HG02678 (cell line): ENCODE measurements around the gene PUM2.
"Not testable (repeated sequence)": the region's sequence is repeated elsewhere in the genome, so short reads cannot be mapped to it uniquely, and the experiment has no call there.

ENCODE experiments used
- ATAC-seq: cut with Tn5 transposase; IDR thresholded peaks from one replicate; pipeline ENCODE4 v1.9.1; 2021; ENCODE audit warnings: mild to moderate bottlenecking, moderate library complexity; ENCODE audit not compliant: unreplicated experiment

PUM2 gene

DNA sequence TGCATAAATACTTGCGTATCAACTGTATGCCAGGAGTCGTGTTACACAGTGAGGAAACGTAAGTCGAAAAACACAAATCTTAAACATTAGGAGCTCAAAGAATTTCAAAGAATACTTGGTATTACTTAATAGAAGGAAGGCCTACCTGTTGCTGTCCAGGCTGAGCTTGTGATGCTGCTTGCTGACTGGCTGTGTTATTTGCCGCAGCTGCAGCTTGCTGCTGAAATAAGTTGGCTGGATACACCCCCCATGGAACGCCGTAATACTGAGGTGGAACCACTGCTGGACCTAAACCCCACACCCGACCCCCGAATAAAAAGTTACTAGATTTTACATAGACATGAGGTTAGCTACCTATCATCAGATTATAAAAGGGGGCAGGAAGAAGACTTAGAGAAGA lies 56.4 kb downstream of the PUM2 start:
- no peak for ATAC-seq

- no peak for ATAC-seq
Measured at GRCh38 chr2:20292984-20293383, 57.7 kb downstream of the PUM2 start.

- no peak for ATAC-seq
Measured at GRCh38 chr2:20291846-20292408, 58.7 kb downstream of the PUM2 start.

DNA sequence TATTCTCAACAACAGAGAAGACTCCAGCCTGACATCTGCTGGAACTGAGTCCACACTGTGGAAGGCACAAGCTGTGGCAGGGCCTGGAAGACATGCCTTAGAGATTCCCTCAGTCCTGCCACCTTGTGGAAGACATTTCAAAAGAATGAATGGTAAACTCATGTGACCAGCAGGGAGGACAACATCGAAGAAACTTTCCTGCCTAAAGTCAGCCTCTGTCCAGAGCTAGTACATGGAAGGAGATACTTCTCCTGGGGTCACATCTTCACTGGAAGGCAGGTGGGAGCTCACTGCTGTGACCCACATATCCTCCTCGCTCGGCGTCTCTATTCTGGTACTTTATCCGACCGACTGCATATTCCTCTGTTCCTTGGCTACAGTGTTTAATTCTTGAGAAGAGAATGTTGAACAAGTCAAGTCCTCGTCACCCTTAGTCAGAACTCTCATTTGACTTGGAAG lies 59.5 kb downstream of the PUM2 start:
- ATAC-seq: peak; percentile 61

DNA sequence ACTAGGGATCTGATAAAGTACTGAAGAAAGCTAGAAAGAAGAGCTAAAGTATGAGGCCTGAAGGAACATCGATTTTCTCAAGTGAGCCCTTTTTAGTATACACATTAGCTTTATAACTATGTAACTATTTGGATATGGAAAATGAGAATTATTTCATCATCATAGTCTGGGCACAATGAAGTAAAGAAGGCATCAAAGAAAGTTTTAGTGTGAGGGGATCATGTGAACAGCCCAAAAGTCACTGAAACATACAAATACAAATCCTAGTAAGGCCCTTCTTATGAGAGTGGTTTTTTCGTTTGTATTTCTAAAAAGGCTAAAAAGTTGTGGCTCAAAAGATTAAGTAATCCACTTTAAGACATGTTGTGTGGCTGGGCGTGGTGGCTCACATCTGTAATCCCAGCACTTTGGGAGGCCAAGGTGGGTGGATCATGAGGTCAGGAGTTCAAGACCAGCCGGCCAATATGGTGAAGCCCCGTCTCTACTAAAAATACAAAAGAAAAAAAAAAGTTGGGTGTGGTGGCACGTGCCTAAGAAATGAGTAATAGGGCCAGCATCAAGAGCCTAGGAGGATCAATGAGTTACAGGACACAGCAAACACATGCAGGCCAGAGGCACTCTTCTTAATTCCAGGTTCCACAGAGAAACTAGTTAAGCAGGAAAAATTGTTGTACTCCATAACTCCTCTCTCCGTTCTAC lies 61.9 kb downstream of the PUM2 start:
- ATAC-seq: no peak

GRCh38 chr2:20282916-20283592 lies 67.6 kb downstream of the PUM2 start:
- no peak for ATAC-seq

DNA sequence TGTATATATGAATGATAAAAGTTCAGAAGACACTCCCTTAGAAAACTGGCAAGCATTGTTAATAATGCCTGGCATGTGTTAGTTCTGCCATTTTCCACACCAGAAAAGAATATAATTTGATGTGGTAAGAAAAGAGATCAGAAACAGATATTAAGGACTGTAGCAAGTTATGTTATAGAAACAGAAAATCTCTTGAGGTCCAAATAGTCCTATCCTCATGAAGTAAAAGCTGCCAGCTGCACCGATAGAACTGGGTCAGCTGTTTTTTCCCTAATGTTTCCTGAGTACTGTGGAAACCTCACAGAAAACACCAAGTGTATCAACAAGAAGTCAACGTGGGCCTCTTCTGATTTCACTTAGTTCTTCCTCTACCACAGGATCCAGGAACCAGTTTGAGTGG lies 68.8 kb downstream of the PUM2 start:
- ATAC-seq: no peak

- ATAC-seq: no peak
Measured at GRCh38 chr2:20273042-20273441, 77.6 kb downstream of the PUM2 start.

DNA sequence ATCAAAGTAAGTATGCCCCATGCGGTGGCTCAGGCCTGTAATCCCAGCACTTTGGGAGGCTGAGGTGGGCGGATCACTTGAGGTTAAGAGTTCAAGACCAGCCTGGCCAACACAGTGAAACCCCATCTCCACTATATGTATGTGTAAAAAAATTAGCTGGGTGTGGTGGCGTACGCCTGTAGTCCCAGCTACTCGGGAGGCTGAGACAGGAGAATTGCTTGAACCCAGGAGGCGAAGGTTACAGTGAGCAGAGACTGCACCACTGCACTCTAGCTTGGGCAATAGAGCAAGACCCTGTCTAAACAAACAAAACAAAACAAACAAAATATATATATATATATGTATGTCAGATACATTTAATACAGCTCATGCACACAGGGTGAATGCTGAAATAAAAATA lies 82.3 kb downstream of the PUM2 start:
- ATAC-seq: not testable (repeated sequence)

GRCh38 chr2:20267529-20267928 lies 83.1 kb downstream of the PUM2 start:
- no peak for ATAC-seq

DNA sequence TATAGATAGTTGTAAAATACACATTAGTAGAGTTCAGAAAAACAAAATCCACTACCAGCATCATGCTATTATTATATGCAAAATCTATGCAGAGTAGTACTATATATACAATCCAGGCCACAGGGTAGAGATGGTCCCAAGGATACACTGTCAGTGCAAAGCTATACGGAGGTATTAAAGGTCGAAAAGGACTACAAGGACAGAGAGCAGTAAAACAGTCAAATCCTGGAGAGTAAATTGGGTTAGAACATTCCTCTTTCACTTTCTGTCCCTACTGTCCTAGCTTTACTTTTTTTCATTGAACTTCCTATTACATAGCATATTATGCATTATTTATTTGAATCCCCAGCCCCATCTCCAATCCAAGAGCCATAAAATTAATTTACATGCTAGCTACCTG lies 86.0 kb downstream of the PUM2 start:
- ATAC-seq: no peak

- no peak for ATAC-seq
Measured at GRCh38 chr2:20257411-20257810, 93.2 kb downstream of the PUM2 start.

DNA sequence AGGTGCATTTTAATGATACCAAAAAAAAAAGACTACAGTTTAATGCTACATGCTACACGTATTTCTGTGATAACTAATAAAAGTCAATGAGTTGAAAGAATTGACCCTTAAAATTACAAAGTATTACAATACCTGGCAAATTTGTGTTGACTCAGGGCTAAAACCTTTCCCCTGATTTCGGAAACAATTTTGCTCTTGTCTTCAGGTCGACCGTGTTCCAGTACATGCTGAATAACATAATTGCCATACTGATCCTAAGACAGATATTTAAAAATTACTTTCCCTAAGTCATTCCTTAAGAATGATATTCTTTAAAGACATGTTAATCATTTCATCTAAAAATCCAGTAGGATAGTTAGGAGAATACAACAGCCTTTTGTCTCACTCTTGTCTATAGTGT lies 95.9 kb downstream of the PUM2 start:
- no peak for ATAC-seq

DNA sequence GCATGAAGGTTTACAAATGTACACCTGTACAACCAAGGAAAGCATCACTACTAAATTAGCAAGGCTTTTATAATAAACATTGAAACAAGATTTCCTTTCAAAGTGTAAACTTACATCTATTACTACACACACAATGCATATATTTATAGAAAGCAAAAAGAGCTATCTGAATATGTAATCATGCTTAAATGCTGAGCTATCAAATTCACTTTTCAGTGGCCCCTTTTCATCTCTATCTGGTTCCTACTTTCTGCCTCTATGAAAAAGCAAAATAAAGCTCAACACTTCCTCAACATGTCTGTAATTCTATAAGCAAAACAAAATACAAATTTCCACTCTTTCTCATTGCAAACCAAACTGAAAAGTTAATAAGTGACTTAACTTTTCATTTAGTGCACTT lies 100.2 kb downstream of the PUM2 start:
- no peak for ATAC-seq

GRCh38 chr2:20249170-20249569 lies 101.5 kb downstream of the PUM2 start:
- no peak for ATAC-seq

DNA sequence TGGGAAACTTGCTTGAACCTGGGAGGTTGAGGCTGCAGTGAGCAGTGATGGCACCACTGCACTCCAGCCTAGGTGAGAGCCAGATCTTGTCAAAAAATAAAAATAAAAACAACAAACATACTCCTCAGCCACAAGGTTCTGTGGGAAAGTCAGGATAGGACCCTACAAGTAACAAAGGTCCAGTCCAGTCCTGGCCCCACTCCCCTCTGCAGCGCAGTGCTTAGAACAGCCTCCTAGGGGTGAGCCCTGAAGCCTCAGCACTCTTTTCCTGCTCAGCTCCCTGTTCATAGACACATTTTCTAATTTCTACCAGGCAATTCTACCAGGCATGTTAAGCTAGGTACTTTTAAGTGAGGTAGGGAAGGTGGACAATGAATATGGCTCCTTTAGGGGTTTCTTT lies 103.6 kb downstream of the PUM2 start:
- no peak for ATAC-seq

DNA sequence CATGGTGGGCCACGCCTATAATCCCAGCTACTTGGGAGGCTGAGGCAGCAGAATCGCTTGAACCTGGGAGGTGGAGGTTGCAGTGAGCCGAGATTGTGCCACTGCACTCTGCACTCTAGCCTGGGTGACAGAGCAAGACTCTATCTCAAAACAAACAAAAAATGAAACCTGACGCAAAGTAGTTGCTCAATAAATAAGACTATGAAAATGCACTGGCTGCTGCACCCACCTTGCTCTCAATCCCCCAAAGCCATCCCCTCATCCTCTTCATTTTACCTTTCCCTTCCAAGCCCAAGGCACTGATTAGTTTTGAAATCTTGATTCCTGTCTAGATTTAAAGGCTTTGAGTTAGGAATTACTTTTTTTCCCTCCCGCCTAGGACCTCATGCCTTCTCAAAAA lies 107.0 kb downstream of the PUM2 start:
- not testable (repeated sequence) for ATAC-seq

DNA sequence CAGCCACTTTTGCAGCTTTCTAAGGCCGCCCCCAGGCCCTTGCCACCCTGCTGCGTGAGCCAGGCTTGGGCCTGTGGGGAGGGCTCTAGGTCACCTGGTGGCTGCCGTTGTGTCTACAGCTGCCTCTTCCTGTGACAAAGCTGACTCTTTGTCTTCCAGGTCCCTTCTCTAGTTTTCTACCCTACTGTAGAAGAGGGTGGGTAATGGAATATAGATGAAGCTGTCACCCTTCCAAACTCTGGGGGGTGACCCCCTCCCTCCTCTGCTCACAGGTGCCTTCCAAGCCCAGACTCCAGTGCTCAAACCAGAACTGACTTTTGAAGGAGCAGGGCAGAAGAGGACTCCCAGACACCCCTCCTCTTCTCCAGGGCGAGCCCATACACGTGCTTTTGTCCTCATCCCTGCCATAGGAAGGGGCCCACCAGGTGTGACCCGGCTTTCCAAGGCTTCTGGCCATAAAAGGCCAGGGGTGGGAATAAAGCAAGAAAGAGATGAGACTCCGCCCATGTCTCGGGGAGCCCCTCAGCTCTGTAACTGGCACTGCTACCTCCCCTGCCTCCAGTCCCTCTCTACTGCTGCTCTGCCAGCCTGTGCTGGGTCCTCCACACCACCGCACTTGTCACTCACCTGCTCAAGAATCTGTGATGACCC lies 107.8 kb downstream of the PUM2 start:
- ATAC-seq: no peak

- no peak for ATAC-seq
Measured at GRCh38 chr2:20241973-20242726, 108.5 kb downstream of the PUM2 start.

DNA sequence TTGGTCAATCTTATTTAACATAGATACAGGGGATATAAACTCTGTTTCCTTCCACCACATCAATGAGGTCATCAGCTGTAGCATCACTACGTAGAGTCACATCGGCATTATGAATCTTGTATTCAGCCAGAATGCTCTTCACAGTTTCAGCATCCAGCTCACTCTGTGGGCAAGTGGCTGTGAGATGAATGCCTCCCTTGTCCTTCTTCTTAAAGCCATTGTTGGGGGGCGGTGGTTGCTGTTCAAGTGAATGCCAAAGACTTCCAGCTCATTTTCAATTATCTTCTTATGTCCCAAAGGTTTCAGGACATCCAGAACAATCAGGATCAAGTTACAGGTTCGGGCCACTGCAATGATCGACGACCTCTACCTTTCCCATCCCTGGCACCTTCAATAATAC lies 110.4 kb downstream of the PUM2 start:
- not testable (repeated sequence) for ATAC-seq

DNA sequence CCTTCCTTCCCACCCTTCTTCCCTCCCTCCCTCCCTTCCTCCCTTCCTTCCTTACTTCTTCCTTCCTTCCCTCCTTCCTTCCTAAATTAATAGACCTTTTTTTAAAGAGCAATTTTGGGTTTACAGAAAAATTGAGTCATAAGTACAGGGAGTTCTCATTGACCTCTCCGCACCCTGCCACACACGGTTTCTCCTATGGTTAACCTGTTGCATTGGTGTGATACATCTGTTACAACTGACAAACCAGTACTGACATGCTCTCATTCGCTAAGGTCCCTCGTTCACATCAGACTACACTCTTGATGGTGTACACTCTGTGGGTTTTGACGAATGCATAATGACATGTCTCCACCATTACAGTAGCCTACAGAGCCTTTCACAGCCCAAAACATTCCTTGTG lies 114.1 kb downstream of the PUM2 start:
- ATAC-seq: no peak
